Thoracic aorta (tissue), 2 donors: Measurements from ENCODE around the gene CP. TPM values are rescaled to one million over a fixed set of nuclear protein-coding genes. Genes with fewer than 3 reads are reported as not detected.

Source experiments
- ATAC-seq: fragments of 150-250 bp; one replicate; pipeline ENCODE4 v1.8.0; 2017; ENCODE audit warnings: low read depth; ENCODE audit not compliant: insufficient number of reproducible peaks, low FRiP score
- DNase-seq: peaks from one replicate; pipeline ENCODE4 v3.0.0-alpha.2; 2020; ENCODE audit warnings: low spot score
- H3K27ac ChIP-seq, 2 donors: fragments of 200-600 bp; sonication (generic); 1 replicate in 1 of 2; 2 replicates in 1 of 2; pipeline ENCODE4 v1.5.1; 2016; ENCODE audit warnings: mild to moderate bottlenecking in 2 of 2, moderate library complexity in 2 of 2
- H3K27me3 ChIP-seq: fragments of 200-600 bp; sonication (generic); replicated peaks from 2 replicates; pipeline ENCODE4 v1.6.0; 2016; ENCODE audit warnings: mild to moderate bottlenecking; ENCODE audit not compliant: insufficient read depth
- H3K36me3 ChIP-seq: fragments of 200-600 bp; sonication (generic); one replicate; pipeline ENCODE4 v1.5.1; 2016
- H3K4me1 ChIP-seq, 2 donors: fragments of 200-600 bp; sonication (generic); 1 replicate in 1 of 2; 2 replicates in 1 of 2; pipeline versions ENCODE4 v1.5.1 to v1.6.0; 2016; ENCODE audit warnings: low read depth in 2 of 2, mild to moderate bottlenecking in 1 of 2; ENCODE audit not compliant: control insufficient read depth in 1 of 2
- H3K4me3 ChIP-seq: fragments of 200-600 bp; sonication (generic); 2 replicates; pipeline ENCODE4 v1.5.1; 2016; ENCODE audit warnings: mild to moderate bottlenecking
- H3K9me3 ChIP-seq: fragments of 200-600 bp; sonication (generic); 2 replicates; pipeline ENCODE4 v1.5.1; 2016
- total RNA-seq, 2 donors: library from RNA; depleted of rRNA; stranded (reverse); fragments of >200 nt; gene quantifications; one replicate each; pipeline versions ENCODE4 v1.1.0 to v1.2.3, GENCODE V29; 2016
- TF ChIP-seq, protein P1 (sequence below): fragments of 200-600 bp; sonication (generic); IDR thresholded peaks from one replicate; pipeline ENCODE4 v1.5.1; 2019; ENCODE audit warnings: antibody characterized with exemption

The CP gene
- total RNA-seq, 2 donors from 2014 or later: 58.1 to 64.0 TPM

DNA sequence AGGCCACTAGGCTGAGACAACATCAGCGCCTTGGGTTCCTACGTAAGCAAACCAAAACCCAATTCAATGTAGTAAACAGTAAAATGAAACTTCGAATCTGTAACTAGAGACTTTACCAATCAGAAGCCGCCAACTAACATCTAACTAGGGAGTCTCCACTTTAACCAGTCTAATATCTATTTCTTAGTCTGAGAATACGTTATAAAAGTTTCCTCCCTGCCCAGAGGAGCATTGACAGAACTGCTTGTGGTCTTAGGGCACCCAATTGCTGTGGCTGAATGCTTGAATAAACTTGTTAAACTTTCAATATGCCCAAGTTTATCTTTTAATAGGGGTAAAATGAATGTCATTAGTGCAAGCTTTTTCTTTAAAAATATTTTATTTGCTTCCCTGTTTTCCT is 4.3 kb downstream of the CP start:
- Histone ChIP-seq H3K36me3 (no peaks in the 10 kb centered on the region), H3K9me3 (no peaks in the 10 kb centered on the region), H3K27ac (no peak overlapping the region), H3K27me3 (no peaks in the 10 kb centered on the region), H3K4me3 (no peak overlapping the region), H3K4me1 (peaks cover 0 to 13% of the 10 kb centered on the region in 2 donors)
- TF ChIP-seq, protein P1, sequence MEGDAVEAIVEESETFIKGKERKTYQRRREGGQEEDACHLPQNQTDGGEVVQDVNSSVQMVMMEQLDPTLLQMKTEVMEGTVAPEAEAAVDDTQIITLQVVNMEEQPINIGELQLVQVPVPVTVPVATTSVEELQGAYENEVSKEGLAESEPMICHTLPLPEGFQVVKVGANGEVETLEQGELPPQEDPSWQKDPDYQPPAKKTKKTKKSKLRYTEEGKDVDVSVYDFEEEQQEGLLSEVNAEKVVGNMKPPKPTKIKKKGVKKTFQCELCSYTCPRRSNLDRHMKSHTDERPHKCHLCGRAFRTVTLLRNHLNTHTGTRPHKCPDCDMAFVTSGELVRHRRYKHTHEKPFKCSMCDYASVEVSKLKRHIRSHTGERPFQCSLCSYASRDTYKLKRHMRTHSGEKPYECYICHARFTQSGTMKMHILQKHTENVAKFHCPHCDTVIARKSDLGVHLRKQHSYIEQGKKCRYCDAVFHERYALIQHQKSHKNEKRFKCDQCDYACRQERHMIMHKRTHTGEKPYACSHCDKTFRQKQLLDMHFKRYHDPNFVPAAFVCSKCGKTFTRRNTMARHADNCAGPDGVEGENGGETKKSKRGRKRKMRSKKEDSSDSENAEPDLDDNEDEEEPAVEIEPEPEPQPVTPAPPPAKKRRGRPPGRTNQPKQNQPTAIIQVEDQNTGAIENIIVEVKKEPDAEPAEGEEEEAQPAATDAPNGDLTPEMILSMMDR: no peak
- ATAC-seq (no peak), DNase-seq (no peak)

DNA sequence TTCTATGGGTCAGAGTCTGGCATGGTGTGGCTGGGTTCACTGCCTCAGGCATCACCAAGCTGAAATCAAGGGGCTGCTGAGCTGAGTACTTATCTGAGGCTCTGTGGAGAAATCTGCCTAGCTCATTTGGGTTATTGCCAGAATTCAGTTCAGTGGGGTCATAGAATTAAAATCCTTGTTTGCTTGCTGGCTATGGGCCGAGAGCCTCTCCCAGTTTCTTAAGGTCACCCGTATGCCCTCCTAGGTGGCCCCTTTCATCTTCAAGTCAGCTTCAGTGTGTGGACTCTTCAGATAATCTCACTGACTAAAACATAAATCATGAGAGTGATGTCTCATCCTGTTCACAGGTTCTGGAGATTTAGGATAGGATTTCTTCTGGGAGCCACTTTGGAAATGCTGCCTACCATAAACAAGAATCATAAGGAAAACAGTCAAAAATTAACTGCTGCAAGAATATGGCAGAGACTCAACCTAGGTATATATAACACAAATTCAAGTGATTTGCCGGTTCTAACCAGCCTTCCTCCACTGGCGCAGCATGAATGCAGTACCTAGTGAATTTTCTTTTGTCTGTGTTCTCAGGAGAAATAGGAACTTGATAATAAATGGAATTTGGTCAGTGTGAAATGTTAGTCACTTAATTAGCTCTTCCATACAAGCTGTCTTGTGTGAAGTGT is 5.3 kb downstream of the CP start:
- ATAC-seq (no peak), DNase-seq (no peak)
- Histone ChIP-seq H3K4me1 (peaks cover 0 to 7% of the 10 kb centered on the region in 2 donors), H3K4me3 (no peak overlapping the region), H3K27ac (no peak overlapping the region), H3K9me3 (no peaks in the 10 kb centered on the region), H3K36me3 (no peaks in the 10 kb centered on the region), H3K27me3 (no peaks in the 10 kb centered on the region)
- TF ChIP-seq, protein P1: no peak

DNA sequence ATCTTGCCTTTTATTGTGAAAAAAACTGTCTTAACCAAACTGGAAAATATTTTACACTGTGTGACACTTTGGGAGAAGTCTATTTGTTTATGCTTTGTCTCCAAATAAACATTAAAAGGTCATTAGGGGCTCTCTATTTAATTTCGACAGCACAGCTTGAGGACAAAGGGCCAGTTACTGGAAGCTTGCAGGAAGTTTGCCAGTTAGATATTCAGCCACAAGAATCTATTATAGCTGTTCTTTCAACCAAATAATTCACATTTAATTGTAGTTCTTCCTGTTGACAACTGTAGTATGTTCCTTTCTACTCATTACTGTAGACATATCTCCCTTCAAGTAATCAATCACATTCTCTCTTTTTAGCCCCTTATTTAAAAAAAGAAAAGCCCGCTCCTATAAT is 6.1 kb downstream of the CP start:
- ATAC-seq: no peak
- peaks cover 0 to 7% of the 10 kb centered on the region in 2 donors for H3K4me1 ChIP-seq
- no peaks in the 10 kb centered on the region for H3K9me3 ChIP-seq
- no peak overlapping the region for H3K27ac ChIP-seq
- TF ChIP-seq, protein P1: no peak
- no peak for DNase-seq
- no peaks in the 10 kb centered on the region for H3K27me3 ChIP-seq
- no peak overlapping the region for H3K4me3 ChIP-seq
- no peaks in the 10 kb centered on the region for H3K36me3 ChIP-seq

DNA sequence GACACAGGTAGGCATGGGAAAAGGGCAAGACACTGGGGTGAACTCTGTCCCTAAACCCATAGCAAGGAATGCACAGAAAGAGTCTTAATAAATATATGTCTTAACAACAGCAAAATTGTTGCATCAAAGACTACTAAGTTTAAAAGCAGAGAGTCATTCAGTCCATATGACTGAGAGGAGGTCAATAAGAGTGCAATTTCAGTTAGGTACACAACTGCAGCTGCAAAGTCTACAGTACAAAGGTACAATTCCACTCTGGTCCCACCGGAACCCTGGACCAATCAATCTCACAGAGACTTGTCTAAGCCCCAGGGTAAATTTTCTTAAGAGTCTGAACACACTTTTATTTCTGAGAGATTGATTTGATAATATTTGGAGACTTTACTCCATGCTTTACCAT is 6.9 kb downstream of the CP start:
- no peaks in the 10 kb centered on the region for H3K27me3 ChIP-seq
- no peak for DNase-seq

DNA sequence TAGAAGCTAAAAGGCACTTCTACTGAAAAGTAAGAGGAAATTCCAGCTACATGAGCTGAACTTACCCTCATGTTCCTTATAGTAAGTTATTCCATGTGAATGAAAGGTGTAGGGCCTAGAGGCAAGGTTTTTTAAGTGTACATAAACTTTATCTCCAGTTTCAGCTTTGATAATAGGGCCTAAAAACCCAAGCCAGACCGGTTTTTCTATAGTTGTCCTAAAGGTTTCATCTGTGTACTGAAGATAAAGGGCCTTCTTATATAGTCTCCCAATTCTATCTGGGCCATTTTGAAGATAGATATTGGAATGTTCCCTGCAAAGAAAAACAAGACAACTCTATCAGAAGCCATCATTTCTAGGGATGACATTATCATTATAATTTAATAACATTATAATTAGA is 9.2 kb downstream of the CP start:
- no peak overlapping the region for H3K27ac ChIP-seq
- H3K4me3 ChIP-seq: no peak overlapping the region
- no peaks in the 10 kb centered on the region for H3K9me3 ChIP-seq
- H3K4me1 ChIP-seq: peaks cover 0 to 7% of the 10 kb centered on the region in 2 donors
- no peaks in the 10 kb centered on the region for H3K27me3 ChIP-seq
- H3K36me3 ChIP-seq: no peaks in the 10 kb centered on the region
- DNase-seq (no peak), ATAC-seq (no peak)
- TF ChIP-seq, protein P1: no peak

More for the DNA sequence above, 6.9 kb downstream of the CP start:
- no peak overlapping the region for H3K27ac ChIP-seq
- no peaks in the 10 kb centered on the region for H3K9me3 ChIP-seq
- no peak overlapping the region for H3K4me3 ChIP-seq
- TF ChIP-seq, protein P1: no peak
- peaks cover 0 to 7% of the 10 kb centered on the region in 2 donors for H3K4me1 ChIP-seq
- no peak for ATAC-seq
- H3K36me3 ChIP-seq: no peaks in the 10 kb centered on the region
